Left cardiac atrium (tissue), 4 donors: ENCODE results near the gene ATP13A4. TPM values are rescaled to one million over a fixed set of nuclear protein-coding genes. Genes with fewer than 3 reads are reported as not detected.

Experiments used
- ATAC-seq, 2 donors: fragments of 200-7000 bp; cut with Tn5 transposase; one replicate each; pipeline ENCODE4 v1.9.1; 2020; ENCODE audit warnings: mild to moderate bottlenecking in 2 of 2, moderate library complexity in 2 of 2
- DNase-seq: peaks from one replicate; pipeline ENCODE4 v3.0.0-alpha.2; 2020
- intact Hi-C, 2 donors: fragments of 100-400 bp; cut with DNase I; formaldehyde crosslinking; loops; one replicate each; pipeline versions ENCODE4 v1.14.1 to v1.15.1; 2022 to 2023
- total RNA-seq, 2 donors: library from RNA; stranded (reverse); fragmentation: NEBNext Ultra II Directional; extraction: Animal tissue kit (Norgen Biotek cat#: 25700); gene quantifications; one replicate each; pipeline ENCODE4 v1.2.1, GENCODE V29; 2021
- donor health status: DM: no; HTN: yes; CAD: no.
- donor health status: DM: no; HTN: yes; CAD: no; lungs with severe emphysema.
- donor health status: DM: yes; HTN: yes; CAD: no.
- donor health status: Dilated cardiomyopathy.

Gene ATP13A4
- total RNA-seq, 2 donors from 2014 or later, result 0.29 to 0.47 TPM

DNA sequence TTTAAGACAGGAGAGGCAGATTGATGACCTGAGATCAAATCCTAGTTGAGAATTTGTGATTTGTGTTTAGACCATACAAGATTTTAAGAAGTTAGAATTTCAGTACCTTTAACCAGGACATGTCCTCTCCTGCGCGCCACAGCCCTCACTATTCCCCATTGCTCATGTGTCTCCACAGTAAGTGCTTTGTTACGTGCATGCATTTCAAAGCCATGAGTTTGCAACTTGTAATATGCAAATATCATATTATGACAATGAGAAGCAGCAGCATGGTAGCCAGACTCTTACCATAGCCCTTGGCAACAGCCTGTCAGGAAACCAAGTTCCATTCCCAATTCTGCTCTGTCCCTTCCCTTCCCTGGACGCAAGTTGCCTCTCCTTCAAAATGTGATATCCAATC lies 102.8 kb downstream of the ATP13A4 start:
- ATAC-seq (no peak), DNase-seq (no peak)
- intact Hi-C loops, result no loop called here

DNA sequence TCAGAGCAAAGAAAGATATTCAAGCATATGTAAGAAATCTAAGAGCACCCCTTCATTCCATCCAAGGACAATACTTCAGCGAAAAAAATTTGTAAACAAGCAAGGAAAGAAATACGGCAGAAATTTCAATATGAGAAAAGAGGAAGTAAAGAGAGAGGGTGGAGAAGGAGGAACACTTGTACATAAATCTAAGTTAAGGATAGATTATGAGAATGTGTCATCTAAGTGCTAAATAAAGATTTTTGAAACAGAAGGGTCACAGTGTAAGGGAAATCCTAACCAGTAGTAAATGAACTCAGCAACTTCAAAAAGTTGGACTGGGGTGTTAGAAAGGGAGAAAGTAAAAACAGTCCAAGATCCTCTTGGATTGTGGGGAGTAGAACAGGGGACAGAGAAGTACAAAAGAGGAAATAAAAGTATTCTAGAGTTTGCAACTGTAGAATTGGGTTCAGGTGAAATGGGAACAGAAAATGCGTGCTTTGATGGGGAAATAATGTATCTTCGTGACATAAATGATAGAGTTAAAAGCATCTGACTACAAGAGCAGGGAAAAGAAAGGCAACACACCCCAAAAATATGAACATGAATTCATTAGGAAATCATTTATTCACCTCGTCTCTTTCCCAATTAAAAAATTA lies 107.6 kb downstream of the ATP13A4 start:
- ATAC-seq (no peak), DNase-seq (no peak)
- intact Hi-C loops, result loop anchor here in 1 of 2 donors (1.0 kb wide), 1 partner anchor 15 kb away; no protein-coding TSS in a partner anchor

- ATAC-seq, result no peak
- no peak for DNase-seq
- intact Hi-C loops, result no loop called here
Observed at GRCh38 chr3:193439423-193439822, 115.3 kb downstream of the ATP13A4 start.

GRCh38 chr3:193418576-193419373 lies 135.9 kb downstream of the ATP13A4 start:
- intact Hi-C loops, result no loop called here

DNA sequence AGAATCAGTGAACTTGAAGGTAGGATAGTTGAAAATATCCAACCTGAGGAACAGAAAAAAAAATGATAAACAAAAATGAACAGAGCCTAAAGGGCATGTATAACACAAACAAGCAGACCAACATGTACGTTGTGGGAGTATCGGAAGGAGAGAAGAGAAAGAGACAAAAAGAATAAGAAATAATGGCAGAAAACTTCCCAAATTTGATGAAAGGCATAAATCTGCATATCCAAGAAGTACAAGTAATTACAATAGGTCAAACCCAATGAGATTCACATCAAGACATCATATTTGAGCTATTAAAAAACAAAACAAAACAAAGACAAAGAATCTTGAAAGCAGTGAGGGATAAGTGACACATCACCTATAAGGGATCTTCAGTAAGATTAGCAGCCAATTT lies 138.1 kb downstream of the ATP13A4 start:
- no peak for DNase-seq
- no peak for ATAC-seq
- intact Hi-C loops, result no loop called here

More at GRCh38 chr3:193418576-193419373, 135.9 kb downstream of the ATP13A4 start:
- DNase-seq (no peak), ATAC-seq (no peak)

GRCh38 chr3:193407688-193408087 lies 147.0 kb downstream of the ATP13A4 start:
- ATAC-seq (no peak), DNase-seq (no peak)
- intact Hi-C loops, result no loop called here

GRCh38 chr3:193407112-193407511 lies 147.6 kb downstream of the ATP13A4 start:
- no peak for DNase-seq
- intact Hi-C loops, result no loop called here
- no peak for ATAC-seq

- intact Hi-C loops, result no loop called here
- DNase-seq (no peak), ATAC-seq (no peak)
Observed at GRCh38 chr3:193403307-193403706, 151.4 kb downstream of the ATP13A4 start.

GRCh38 chr3:193400304-193400703 lies 154.4 kb downstream of the ATP13A4 start:
- intact Hi-C loops, result no loop called here
- no peak for ATAC-seq
- no peak for DNase-seq

DNA sequence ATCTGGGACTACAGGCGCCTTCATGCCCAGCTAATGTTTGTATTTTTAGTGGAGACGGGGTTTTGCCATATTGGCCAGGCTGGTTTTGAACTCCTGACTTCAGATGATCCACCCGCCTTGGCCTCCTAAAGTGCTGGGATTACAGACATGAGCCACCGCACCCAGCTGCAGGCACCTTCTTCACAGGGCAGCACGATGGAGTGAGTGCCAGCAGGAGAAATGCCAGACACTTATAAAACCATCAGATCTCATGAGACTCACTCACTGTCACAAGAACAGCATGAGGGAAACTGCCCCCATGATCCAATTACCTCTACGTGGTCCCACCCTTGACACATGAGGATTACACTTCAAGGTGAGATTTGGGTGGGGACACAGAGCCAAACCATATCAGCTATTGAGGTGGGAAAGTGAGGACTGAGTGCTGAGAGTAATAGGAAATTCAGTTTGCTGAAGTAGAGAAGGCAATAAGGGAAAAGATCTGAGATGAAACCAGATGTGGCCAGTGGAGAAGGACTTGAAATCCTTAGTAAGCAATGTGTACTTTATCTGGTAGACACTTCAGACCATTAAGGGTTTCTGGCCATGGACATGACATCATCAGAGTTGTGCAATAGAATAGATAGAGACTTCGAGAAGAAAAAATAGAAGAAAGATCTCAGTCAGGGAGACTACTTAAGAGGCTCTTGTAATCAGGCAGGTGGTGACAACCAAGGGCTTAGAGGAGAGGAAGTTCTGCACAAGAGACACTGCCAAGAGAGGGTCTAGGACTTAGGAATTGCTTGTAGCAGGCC lies 158.0 kb downstream of the ATP13A4 start:
- intact Hi-C loops, result no loop called here
- no peak for DNase-seq
- ATAC-seq, result peak in 1 of 2 donors; percentile 54

- intact Hi-C loops, result no loop called here
Observed at GRCh38 chr3:193391902-193392301, 162.8 kb downstream of the ATP13A4 start.

GRCh38 chr3:193389335-193389734 lies 165.4 kb downstream of the ATP13A4 start:
- DNase-seq (no peak), ATAC-seq (no peak)
- intact Hi-C loops, result no loop called here

More at GRCh38 chr3:193391902-193392301, 162.8 kb downstream of the ATP13A4 start:
- ATAC-seq (no peak), DNase-seq (no peak)

DNA sequence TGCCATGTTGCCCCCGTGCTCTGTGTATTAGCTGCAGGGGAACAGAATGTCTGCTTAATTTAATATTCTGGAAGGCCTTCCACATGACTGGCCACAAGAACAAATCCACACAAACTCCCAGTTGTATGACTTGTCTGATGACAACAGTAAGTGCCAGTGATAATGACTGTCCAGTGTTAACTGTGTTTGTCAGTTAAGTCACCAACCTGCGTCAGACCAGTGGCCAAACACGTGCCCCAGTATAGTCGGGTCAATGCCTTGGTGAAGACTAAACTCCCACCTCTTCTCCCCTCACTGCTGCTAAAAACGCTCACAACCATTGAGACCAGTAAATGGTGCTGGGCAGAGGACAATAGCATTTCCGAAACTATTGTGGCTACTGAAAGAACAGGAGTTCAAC lies 166.3 kb downstream of the ATP13A4 start:
- no peak for DNase-seq
- intact Hi-C loops, result no loop called here
- no peak for ATAC-seq

GRCh38 chr3:193387596-193387995 lies 167.1 kb downstream of the ATP13A4 start:
- ATAC-seq (no peak), DNase-seq (no peak)
- intact Hi-C loops, result no loop called here

- DNase-seq (no peak), ATAC-seq (no peak)
- intact Hi-C loops, result no loop called here
Observed at GRCh38 chr3:193378706-193379105, 176.0 kb downstream of the ATP13A4 start, which contains the start of gene ATP13A5. ATP13A5 (minus strand) TSS chr3:193378753; CDS start chr3:193378725, 28 bp downstream.

GRCh38 chr3:193377591-193377990 lies 177.1 kb downstream of the ATP13A4 start:
- ATAC-seq (no peak), DNase-seq (no peak)
- intact Hi-C loops, result no loop called here

- intact Hi-C loops, result no loop called here
- ATAC-seq (no peak), DNase-seq (no peak)
Observed at GRCh38 chr3:193375614-193376013, 179.1 kb downstream of the ATP13A4 start.

GRCh38 chr3:193372783-193373182 lies 181.9 kb downstream of the ATP13A4 start:
- no peak for DNase-seq
- intact Hi-C loops, result no loop called here
- no peak for ATAC-seq

DNA sequence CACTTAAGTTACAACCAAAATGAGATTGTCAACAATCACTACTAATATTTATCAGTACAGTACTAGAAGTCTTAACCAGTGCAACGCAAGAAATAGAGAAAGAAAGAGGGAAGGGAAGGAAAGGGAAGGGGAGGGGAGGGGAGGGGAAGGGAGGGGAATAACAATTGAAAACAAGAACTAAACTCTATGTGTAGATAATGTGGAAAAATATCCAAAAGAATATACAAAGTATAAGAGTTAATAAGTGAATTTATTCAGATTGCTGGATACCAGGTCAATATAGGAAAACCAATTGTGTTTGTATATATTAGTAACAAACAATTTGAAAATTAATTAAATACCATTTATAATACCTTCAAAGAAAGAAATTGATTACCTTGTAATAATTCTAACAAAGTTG lies 186.8 kb downstream of the ATP13A4 start:
- no peak for DNase-seq
- intact Hi-C loops, result no loop called here
- no peak for ATAC-seq

- intact Hi-C loops, result no loop called here
- ATAC-seq (no peak), DNase-seq (no peak)
Observed at GRCh38 chr3:193357291-193357690, 197.4 kb downstream of the ATP13A4 start.
